PC-3 (cell line): ENCODE results near the gene XPC.

Experiments used
- EZH2 ChIP-seq: fragments of 300-600 bp; sonication (generic); IDR thresholded peaks from one replicate; pipeline ENCODE4 v1.6.1; 2017; ENCODE audit warnings: antibody characterized with exemption, mild to moderate bottlenecking, low read length; ENCODE audit not compliant: unreplicated experiment
- TF ChIP-seq, protein P1 (sequence below): fragments of 300-600 bp; sonication (generic); conservative IDR thresholded peaks from 2 replicates; pipeline ENCODE4 v1.5.1; 2017; ENCODE audit warnings: antibody characterized with exemption, low read depth, mild to moderate bottlenecking, low read length

- TF ChIP-seq, protein P1, sequence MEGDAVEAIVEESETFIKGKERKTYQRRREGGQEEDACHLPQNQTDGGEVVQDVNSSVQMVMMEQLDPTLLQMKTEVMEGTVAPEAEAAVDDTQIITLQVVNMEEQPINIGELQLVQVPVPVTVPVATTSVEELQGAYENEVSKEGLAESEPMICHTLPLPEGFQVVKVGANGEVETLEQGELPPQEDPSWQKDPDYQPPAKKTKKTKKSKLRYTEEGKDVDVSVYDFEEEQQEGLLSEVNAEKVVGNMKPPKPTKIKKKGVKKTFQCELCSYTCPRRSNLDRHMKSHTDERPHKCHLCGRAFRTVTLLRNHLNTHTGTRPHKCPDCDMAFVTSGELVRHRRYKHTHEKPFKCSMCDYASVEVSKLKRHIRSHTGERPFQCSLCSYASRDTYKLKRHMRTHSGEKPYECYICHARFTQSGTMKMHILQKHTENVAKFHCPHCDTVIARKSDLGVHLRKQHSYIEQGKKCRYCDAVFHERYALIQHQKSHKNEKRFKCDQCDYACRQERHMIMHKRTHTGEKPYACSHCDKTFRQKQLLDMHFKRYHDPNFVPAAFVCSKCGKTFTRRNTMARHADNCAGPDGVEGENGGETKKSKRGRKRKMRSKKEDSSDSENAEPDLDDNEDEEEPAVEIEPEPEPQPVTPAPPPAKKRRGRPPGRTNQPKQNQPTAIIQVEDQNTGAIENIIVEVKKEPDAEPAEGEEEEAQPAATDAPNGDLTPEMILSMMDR, result no peak
- no peak for TF ChIP-seq EZH2
Observed at GRCh38 chr3:14147066-14147435, 31.4 kb downstream of the XPC start.
